HG03066 (cell line): ENCODE data around the gene PRM3.

Experiments
- ATAC-seq: cut with Tn5 transposase; IDR thresholded peaks from one replicate; pipeline ENCODE4 v1.9.1; 2021; ENCODE audit warnings: low read depth; ENCODE audit not compliant: unreplicated experiment

The PRM3 gene

DNA sequence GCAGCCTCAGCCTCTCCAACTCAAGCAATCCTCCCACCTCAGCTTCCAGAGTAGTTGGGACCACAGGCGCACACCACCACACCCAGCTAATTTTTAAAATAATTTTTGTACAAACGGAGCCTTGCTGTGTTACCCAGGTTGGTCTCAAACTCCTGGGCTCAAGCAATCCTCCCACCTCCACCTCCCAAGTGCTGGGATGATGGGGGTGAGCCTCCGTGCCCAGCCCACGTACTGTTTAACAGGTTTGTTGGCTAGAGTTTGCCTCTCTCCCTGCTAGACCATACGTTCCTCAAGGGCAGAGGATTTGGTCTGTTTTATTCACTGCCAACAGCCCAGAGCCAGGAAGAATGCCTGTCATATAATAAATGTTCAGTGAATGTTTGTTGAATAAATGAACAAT, 44.0 kb downstream of the PRM3 start:
- no peak for ATAC-seq

GRCh38 chr16:11225677-11226549, 47.5 kb downstream of the PRM3 start:
- no peak for ATAC-seq

DNA sequence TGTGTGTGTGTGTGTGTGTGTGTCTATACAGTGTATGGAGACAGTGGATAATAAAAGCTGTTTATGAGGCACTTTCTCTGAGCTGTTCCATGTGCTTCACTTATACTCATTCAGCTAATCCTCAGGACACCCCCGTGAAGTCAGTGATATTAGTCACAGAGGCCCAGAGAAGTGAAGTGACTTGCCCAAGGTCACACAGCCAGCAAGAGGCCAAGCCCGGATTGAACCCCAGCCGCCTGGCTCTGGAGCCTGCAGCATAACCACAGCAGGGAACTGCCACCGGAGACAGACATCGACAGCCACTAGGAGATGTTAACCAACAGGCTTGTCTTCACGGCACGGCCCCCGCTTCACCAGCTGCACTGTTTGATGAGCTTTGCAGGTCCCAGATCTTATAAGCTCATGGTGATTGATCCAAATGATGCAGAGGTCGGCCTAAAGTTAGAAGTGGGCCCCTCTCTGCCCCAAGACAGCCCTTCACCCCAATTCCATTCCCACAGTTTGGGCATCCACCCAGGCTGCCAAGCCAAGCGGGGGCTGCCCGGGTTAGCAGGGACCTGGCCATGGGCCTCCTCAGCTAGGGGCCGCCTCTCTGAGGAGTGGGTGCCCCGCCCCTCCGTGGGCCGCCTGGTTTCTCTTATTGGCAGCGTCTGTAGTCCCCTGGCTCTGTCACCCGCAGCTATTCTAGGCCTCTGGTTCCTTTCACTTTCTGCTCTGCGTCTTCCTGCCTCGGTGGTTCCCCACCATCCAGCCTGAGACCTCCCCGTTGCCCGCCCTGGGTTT, 48.3 kb downstream of the PRM3 start:
- peak; percentile 86 for ATAC-seq

GRCh38 chr16:11224096-11224893, 49.1 kb downstream of the PRM3 start:
- no peak for ATAC-seq
